ENCODE measurements around the gene RELA. TPM values are rescaled to one million over a fixed set of nuclear protein-coding genes. Genes with fewer than 3 reads are reported as not detected.

Gene RELA
- total and polyA plus RNA-seq, 2 donors (not counting 3 experiments of a cell fraction or from before 2014, with no cell fraction given) = 78.7 to 105 TPM

DNA sequence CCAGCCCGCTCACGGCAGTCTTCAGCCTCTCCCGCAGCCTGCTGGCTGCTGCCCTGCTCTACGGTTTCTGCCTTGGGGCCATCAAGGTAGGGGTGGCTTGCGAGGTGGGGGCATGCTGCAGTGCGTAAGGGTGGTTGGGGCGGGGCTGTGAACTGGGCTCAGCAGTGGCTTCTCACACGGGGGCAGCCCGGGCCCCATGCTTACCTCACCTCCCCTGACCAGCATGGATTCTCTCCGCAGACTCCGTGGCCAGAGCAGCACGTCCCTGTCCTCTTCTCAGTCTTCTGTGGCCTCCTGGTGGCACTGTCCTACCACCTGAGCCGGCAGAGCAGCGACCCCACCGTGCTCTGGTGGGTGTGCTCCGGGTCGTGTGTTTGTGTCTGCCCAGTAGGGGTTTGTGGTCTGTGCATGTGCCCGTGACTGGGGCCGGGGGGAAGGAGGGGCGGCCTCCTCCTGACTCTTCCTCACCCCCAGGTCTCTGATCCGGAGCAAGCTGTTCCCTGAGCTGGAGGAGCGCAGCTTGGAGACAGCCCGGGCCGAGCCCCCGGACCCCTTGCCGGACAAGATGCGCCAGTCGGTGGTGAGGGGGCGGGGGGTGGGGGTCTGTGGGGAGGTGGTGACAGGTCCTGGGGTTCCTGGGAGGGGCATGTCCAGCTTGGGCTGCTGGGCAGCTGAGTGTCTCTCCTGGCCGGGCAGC is 37.6 kb downstream of the RELA start:
- BruUV-seq (replicated peaks) = TSS peak; percentile 20
- dilution Hi-C loops (cut with MboI; ENCODE audit: extremely low pct_ligation_motif_present, low sequenced_read_pairs) = no loop called here
- no peaks in the 10 kb centered on the region for H3K79me2 ChIP-seq (ENCODE audit: control insufficient read depth, insufficient read depth, low read length)
- intact Hi-C loops (cut with micrococcal nuclease) = no loop called here
- no peak overlapping the region for H3K9ac ChIP-seq (replicated peaks; ENCODE audit: extremely low read depth, insufficient read depth, low read length)
- no peaks in the 10 kb centered on the region for H3K27me3 ChIP-seq (ENCODE audit: control insufficient read depth in 2 of 2, insufficient read depth in 2 of 2, low read length in 2 of 2)
- no peaks in the 10 kb centered on the region for H4K20me1 ChIP-seq (replicated peaks; ENCODE audit: control insufficient read depth, extremely low read depth, insufficient read depth, low read length)
- H2AFZ ChIP-seq (ENCODE audit: low read depth, low read length) = no peak overlapping the region
- no peaks in the 10 kb centered on the region for H3K9me1 ChIP-seq (replicated peaks; ENCODE audit: control insufficient read depth, extremely low read depth, insufficient read depth, low read length)
- H3K4me1 ChIP-seq (ENCODE audit: control insufficient read depth, extremely low read depth, insufficient read depth, low read length) = no peaks in the 10 kb centered on the region
- CTCF ChIA-PET = interaction anchor here (0.9 to 2.8 kb wide), 23 partner anchors 8 to 363 kb away, joined by 3 to 24 read pairs (median 5); partner anchors contain the start of genes AP5B1, FAM89B, KAT5 and PCNX3
- H3K27ac ChIP-seq (ENCODE audit: insufficient read depth, low read depth, low read length) = no peak overlapping the region
- TF ChIP-seq, protein P1, sequence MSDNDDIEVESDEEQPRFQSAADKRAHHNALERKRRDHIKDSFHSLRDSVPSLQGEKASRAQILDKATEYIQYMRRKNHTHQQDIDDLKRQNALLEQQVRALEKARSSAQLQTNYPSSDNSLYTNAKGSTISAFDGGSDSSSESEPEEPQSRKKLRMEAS (IDR thresholded peaks at IDR 0.05; ENCODE audit: insufficient read depth, insufficient read length) = no peak
- TF ChIP-seq POLR2A (IDR thresholded peaks at IDR 0.05; ENCODE audit: low read depth, low read length) (no peak), POLR2AphosphoS5 (IDR thresholded peaks at IDR 0.05; ENCODE audit: insufficient read depth, low read depth, low read length) (no peak), GATA2 (IDR thresholded peaks at IDR 0.05; ENCODE audit: insufficient read depth, insufficient read length, low read depth, low read length) (no peak), EZH2 (IDR thresholded peaks at IDR 0.05; ENCODE audit: borderline replicate concordance, low read depth, low read length, severe bottlenecking) (no peak), MYC (IDR thresholded peaks at IDR 0.05; ENCODE audit: low read depth, low read length) (no peak), JUN (IDR thresholded peaks at IDR 0.05; ENCODE audit: borderline replicate concordance, insufficient read depth, insufficient read length, low read depth) (no peak), FOS (IDR thresholded peaks at IDR 0.05; ENCODE audit: borderline replicate concordance, insufficient read depth, low read length) (no peak)
- TF ChIP-seq, protein P2, sequence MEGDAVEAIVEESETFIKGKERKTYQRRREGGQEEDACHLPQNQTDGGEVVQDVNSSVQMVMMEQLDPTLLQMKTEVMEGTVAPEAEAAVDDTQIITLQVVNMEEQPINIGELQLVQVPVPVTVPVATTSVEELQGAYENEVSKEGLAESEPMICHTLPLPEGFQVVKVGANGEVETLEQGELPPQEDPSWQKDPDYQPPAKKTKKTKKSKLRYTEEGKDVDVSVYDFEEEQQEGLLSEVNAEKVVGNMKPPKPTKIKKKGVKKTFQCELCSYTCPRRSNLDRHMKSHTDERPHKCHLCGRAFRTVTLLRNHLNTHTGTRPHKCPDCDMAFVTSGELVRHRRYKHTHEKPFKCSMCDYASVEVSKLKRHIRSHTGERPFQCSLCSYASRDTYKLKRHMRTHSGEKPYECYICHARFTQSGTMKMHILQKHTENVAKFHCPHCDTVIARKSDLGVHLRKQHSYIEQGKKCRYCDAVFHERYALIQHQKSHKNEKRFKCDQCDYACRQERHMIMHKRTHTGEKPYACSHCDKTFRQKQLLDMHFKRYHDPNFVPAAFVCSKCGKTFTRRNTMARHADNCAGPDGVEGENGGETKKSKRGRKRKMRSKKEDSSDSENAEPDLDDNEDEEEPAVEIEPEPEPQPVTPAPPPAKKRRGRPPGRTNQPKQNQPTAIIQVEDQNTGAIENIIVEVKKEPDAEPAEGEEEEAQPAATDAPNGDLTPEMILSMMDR (IDR thresholded peaks at IDR 0.05; ENCODE audit: extremely low read depth in 1 of 2, insufficient read depth in 1 of 2, low read depth in 1 of 2, low read length in 2 of 2) = no peak
- DNase-seq (ENCODE audit: low read depth, low spot score) = no peak
- no peak overlapping the region for H3K4me2 ChIP-seq (ENCODE audit: insufficient read depth, low read length)
- no peak for FAIRE-seq
- no peaks in the 10 kb centered on the region for H3K9me3 ChIP-seq (replicated peaks; ENCODE audit: control insufficient read depth, insufficient read depth, low read length)
- POLR2A ChIA-PET = interaction anchor here (1.0 kb wide), 1 partner anchor 10 kb away, joined by 3 read pairs; the partner anchor contains the start of gene PCNX3
- no peak overlapping the region for H3K4me3 ChIP-seq (replicated peaks in 1 of 3; ENCODE audit: insufficient read depth in 1 of 3, low read depth in 1 of 3, low read length in 3 of 3)
- peaks cover 18 to 70% of the 10 kb centered on the region in 2 experiments for H3K36me3 ChIP-seq (ENCODE audit: control insufficient read depth in 2 of 2, extremely low read depth in 1 of 2, insufficient read depth in 2 of 2, low read length in 2 of 2)

Measured in endothelial cell of umbilical vein (primary cell).